WTC11 (cell line): ENCODE measurements around the gene SLC35F4. TPM values are rescaled to one million over a fixed set of nuclear protein-coding genes. Genes with fewer than 3 reads are reported as not detected.

Experiments
- ATAC-seq: fragments of 200-7000 bp; cut with Tn5 transposase; 2 replicates; pipeline ENCODE4 v1.10.0; 2021; ENCODE audit warnings: mild to moderate bottlenecking, moderate library complexity
- CTCF ChIA-PET: fragments of 300-600 bp; sonication (Branson Sonifier 250); formaldehyde crosslinking; loops from one replicate; lab custom pipeline; 2021; ENCODE audit warnings: antibody characterized with exemption; lab: Charles Lee
- POLR2A ChIA-PET: fragments of 350-600 bp; sonication (Branson Sonifier 250); formaldehyde crosslinking; loops from one replicate; lab custom pipeline; 2021; ENCODE audit warnings: antibody characterized with exemption; lab: Charles Lee
- DNase-seq: peaks from one replicate; pipeline ENCODE4 v3.0.0; 2021; ENCODE audit warnings: low spot score
- H3K27ac Mint-ChIP-seq: 2 replicates; pipeline ENCODE4 v1.8.0; 2021; ENCODE audit warnings: mixed read lengths
- H3K27me3 Mint-ChIP-seq: 2 replicates; pipeline ENCODE4 v1.8.0; 2021; ENCODE audit warnings: low read depth, mild to moderate bottlenecking, moderate library complexity, mixed read lengths
- H3K36me3 Mint-ChIP-seq: 2 replicates; pipeline ENCODE4 v1.8.0; 2021; ENCODE audit warnings: mixed read lengths
- H3K4me1 Mint-ChIP-seq: 2 replicates; pipeline ENCODE4 v1.8.0; 2022; ENCODE audit warnings: mixed read lengths
- H3K4me3 Mint-ChIP-seq: 2 replicates; pipeline ENCODE4 v1.8.0; 2021; ENCODE audit warnings: mild to moderate bottlenecking, moderate library complexity, mixed read lengths
- H3K9me3 Mint-ChIP-seq: 2 replicates; pipeline ENCODE4 v1.8.0; 2021; ENCODE audit warnings: mixed read lengths
- ATF1 ChIP-seq: sonication (generic); formaldehyde crosslinking; IDR thresholded peaks from 2 replicates; pipeline ENCODE4 v1.8.1; 2023; ENCODE audit warnings: mild to moderate bottlenecking, moderate library complexity, missing genetic modification reagents
- ATF3 ChIP-seq: sonication (generic); formaldehyde crosslinking; conservative IDR thresholded peaks from 2 replicates; pipeline ENCODE4 v1.8.1; 2022; ENCODE audit warnings: mild to moderate bottlenecking, missing genetic modification reagents
- CREM ChIP-seq: sonication (generic); formaldehyde crosslinking; IDR thresholded peaks from 2 replicates; pipeline ENCODE4 v1.8.1; 2022; ENCODE audit warnings: mild to moderate bottlenecking, missing genetic modification reagents, moderate library complexity
- ERG ChIP-seq: fragments of 250-450 bp; sonication (Bioruptor Pico); IDR thresholded peaks from 2 replicates; pipeline ENCODE4 v1.8.0; 2021; ENCODE audit warnings: mild to moderate bottlenecking
- ESRRA ChIP-seq: sonication (generic); formaldehyde crosslinking; IDR thresholded peaks from 2 replicates; pipeline ENCODE4 v1.8.1; 2022; ENCODE audit warnings: mild to moderate bottlenecking, missing genetic modification reagents, borderline replicate concordance
- ETV6 ChIP-seq: sonication (generic); formaldehyde crosslinking; IDR thresholded peaks from 2 replicates; pipeline ENCODE4 v1.8.1; 2022; ENCODE audit warnings: mild to moderate bottlenecking, missing genetic modification reagents
- FOXK1 ChIP-seq: sonication (generic); formaldehyde crosslinking; IDR thresholded peaks from 2 replicates; pipeline ENCODE4 v1.8.0; 2022; ENCODE audit warnings: mild to moderate bottlenecking, moderate library complexity, missing genetic modification reagents
- GTF2I ChIP-seq: fragments of 250-450 bp; sonication (Bioruptor Pico); conservative IDR thresholded peaks from 2 replicates; pipeline ENCODE4 v1.4.0; 2021; ENCODE audit warnings: mild to moderate bottlenecking
- HMGXB4 ChIP-seq: sonication (generic); formaldehyde crosslinking; IDR thresholded peaks from 2 replicates; pipeline ENCODE4 v1.8.1; 2023; ENCODE audit warnings: mild to moderate bottlenecking, moderate library complexity, missing genetic modification reagents
- IRF2 ChIP-seq: sonication (generic); formaldehyde crosslinking; IDR thresholded peaks from 2 replicates; pipeline ENCODE4 v1.8.0; 2022; ENCODE audit warnings: low read depth, missing genetic modification reagents, borderline replicate concordance
- JAZF1 ChIP-seq: fragments of 250-450 bp; sonication (Bioruptor Pico); IDR thresholded peaks from 2 replicates; pipeline ENCODE4 v1.9.0; 2021; ENCODE audit warnings: moderate library complexity, mild to moderate bottlenecking, inconsistent platforms
- NFYB ChIP-seq: sonication (generic); formaldehyde crosslinking; conservative IDR thresholded peaks from 2 replicates; pipeline ENCODE4 v1.8.0; 2022; ENCODE audit warnings: low read depth, missing genetic modification reagents
- NR2C2 ChIP-seq: sonication (generic); formaldehyde crosslinking; IDR thresholded peaks from 2 replicates; pipeline ENCODE4 v1.8.0; 2022; ENCODE audit warnings: mild to moderate bottlenecking, missing genetic modification reagents
- OVOL2 ChIP-seq: fragments of 250-450 bp; sonication (Bioruptor Pico); IDR thresholded peaks from 2 replicates; pipeline ENCODE4 v1.9.0; 2021; ENCODE audit warnings: mild to moderate bottlenecking, borderline replicate concordance
- RORB ChIP-seq: fragments of 250-450 bp; sonication (Bioruptor Pico); IDR thresholded peaks from 2 replicates; pipeline ENCODE4 v1.9.0; 2021; ENCODE audit warnings: mild to moderate bottlenecking
- SMAD4 ChIP-seq: sonication (generic); formaldehyde crosslinking; IDR thresholded peaks from 2 replicates; pipeline ENCODE4 v1.8.0; 2022; ENCODE audit warnings: mild to moderate bottlenecking, missing genetic modification reagents
- TCF7 ChIP-seq: sonication (generic); formaldehyde crosslinking; IDR thresholded peaks from 2 replicates; pipeline ENCODE4 v1.8.0; 2022; ENCODE audit warnings: mild to moderate bottlenecking, low read depth, missing genetic modification reagents, moderate library complexity
- TEAD1 ChIP-seq: sonication (generic); formaldehyde crosslinking; IDR thresholded peaks from 2 replicates; pipeline ENCODE4 v1.8.0; 2022; ENCODE audit warnings: mild to moderate bottlenecking, missing genetic modification reagents
- ZNF138 ChIP-seq: sonication (generic); formaldehyde crosslinking; conservative IDR thresholded peaks from 2 replicates; pipeline ENCODE4 v1.8.1; 2022; ENCODE audit warnings: mild to moderate bottlenecking, moderate library complexity, missing genetic modification reagents
- ZNF219 ChIP-seq: sonication (generic); formaldehyde crosslinking; IDR thresholded peaks from 2 replicates; pipeline ENCODE4 v1.8.0; 2023; ENCODE audit warnings: missing genetic modification reagents, mild to moderate bottlenecking, borderline replicate concordance
- ZNF232 ChIP-seq: sonication (generic); formaldehyde crosslinking; IDR thresholded peaks from 2 replicates; pipeline ENCODE4 v1.8.0; 2022; ENCODE audit warnings: mild to moderate bottlenecking, missing genetic modification reagents
- ZNF423 ChIP-seq: fragments of 250-450 bp; sonication (Bioruptor Pico); IDR thresholded peaks from 2 replicates; pipeline ENCODE4 v2.1.2; 2022; ENCODE audit warnings: mild to moderate bottlenecking, moderate library complexity
- total RNA-seq: library from RNA; stranded (reverse); gene quantifications from 3 replicates; pipeline ENCODE4 v1.2.3, GENCODE V29; 2021
- TF ChIP-seq, protein P1 (sequence below): fragments of 250-450 bp; sonication (Bioruptor Pico); IDR thresholded peaks from 2 replicates; pipeline ENCODE4 v1.9.0; 2021; ENCODE audit warnings: mild to moderate bottlenecking
- TF ChIP-seq, protein P2 (sequence below): sonication (generic); formaldehyde crosslinking; IDR thresholded peaks from 2 replicates; pipeline ENCODE4 v1.8.0; 2023; ENCODE audit warnings: missing genetic modification reagents

The SLC35F4 gene
- total RNA-seq, 1 experiment from 2014 or later = not detected

- no peak for TF ChIP-seq ZNF138 (CRISPR knock-in tag)
- TF ChIP-seq CREM (CRISPR knock-in tag) = no peak
- no peak for TF ChIP-seq ZNF219
- no peak for TF ChIP-seq RORB (CRISPR knock-in tag)
Observed at GRCh38 chr14:57637901-57638300, 228.0 kb downstream of the SLC35F4 start (continued).

- ChIA-PET POLR2A (interaction anchor here (0.6 kb wide), 1 partner anchor 290 kb away, joined by 4 read pairs; no protein-coding TSS in a partner anchor), CTCF (no interaction called here)
- TF ChIP-seq TCF7 (CRISPR knock-in tag) (no peak), ATF1 (CRISPR knock-in tag) (no peak), RORB (CRISPR knock-in tag) (no peak), IRF2 (CRISPR knock-in tag) (no peak)
- DNase-seq (no peak), ATAC-seq (no peak)
- 0 out of 2 replicates have a peak, but pooled peaks cover 3% of the 10 kb centered on the region for H3K4me1 Mint-ChIP-seq
- no peaks in the 10 kb centered on the region for H3K9me3 Mint-ChIP-seq
- no peak overlapping the region for H3K27ac Mint-ChIP-seq
- no peaks in the 10 kb centered on the region for H3K36me3 Mint-ChIP-seq
- H3K4me3 Mint-ChIP-seq = no peak overlapping the region
- no peaks in the 10 kb centered on the region; the same call in 1 of the 2 replicates for H3K27me3 Mint-ChIP-seq
Observed at GRCh38 chr14:57634335-57634734, 231.6 kb downstream of the SLC35F4 start.

DNA sequence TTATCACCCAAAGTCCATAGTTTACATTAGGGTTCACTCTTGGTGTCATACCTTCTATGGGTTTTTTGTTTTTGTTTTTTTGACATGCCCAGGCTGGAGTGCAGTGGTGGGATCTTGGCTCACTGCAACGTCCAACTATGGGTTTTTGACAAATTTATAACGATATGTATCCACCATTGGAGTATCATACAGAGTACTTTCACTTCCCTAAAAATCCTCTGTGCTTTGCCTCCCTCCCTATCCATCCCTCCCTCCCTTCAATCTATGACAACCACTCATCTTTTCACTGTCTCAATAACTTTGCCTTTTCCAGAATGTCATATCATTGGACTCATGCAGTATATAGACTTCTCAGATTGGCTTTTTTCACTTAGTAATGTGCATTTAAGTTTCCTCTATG, 233.2 kb downstream of the SLC35F4 start:
- Mint-ChIP-seq H3K9me3 (no peaks in the 10 kb centered on the region), H3K36me3 (no peaks in the 10 kb centered on the region), H3K27ac (no peak overlapping the region), H3K4me3 (no peak overlapping the region), H3K4me1 (0 out of 2 replicates have a peak, but pooled peaks cover 3% of the 10 kb centered on the region), H3K27me3 (no peaks in the 10 kb centered on the region; the same call in 1 of the 2 replicates)
- ChIA-PET CTCF (no interaction called here), POLR2A (no interaction called here)
- ATAC-seq (no peak), DNase-seq (no peak)
- TF ChIP-seq, protein P1, sequence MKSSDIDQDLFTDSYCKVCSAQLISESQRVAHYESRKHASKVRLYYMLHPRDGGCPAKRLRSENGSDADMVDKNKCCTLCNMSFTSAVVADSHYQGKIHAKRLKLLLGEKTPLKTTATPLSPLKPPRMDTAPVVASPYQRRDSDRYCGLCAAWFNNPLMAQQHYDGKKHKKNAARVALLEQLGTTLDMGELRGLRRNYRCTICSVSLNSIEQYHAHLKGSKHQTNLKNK (CRISPR knock-in tag) = no peak
- no peak for TF ChIP-seq FOXK1 (CRISPR knock-in tag)
- no peak for TF ChIP-seq ETV6 (CRISPR knock-in tag)
- TF ChIP-seq NFYB = no peak
- TF ChIP-seq GTF2I (CRISPR knock-in tag) = no peak
- TF ChIP-seq HMGXB4 = no peak
- TF ChIP-seq ATF3 = no peak
- TF ChIP-seq SMAD4 = no peak
- no peak for TF ChIP-seq OVOL2 (CRISPR knock-in tag)
- no peak for TF ChIP-seq ERG (CRISPR knock-in tag)

- H3K9me3 Mint-ChIP-seq = peaks cover 12% of the 10 kb centered on the region; the same call in 1 of the 2 replicates
- H3K27me3 Mint-ChIP-seq = no peaks in the 10 kb centered on the region; the same call in 1 of the 2 replicates
- H3K27ac Mint-ChIP-seq = no peak overlapping the region
- H3K36me3 Mint-ChIP-seq = peaks cover 3% of the 10 kb centered on the region
- no peak for TF ChIP-seq NR2C2 (CRISPR knock-in tag)
- TF ChIP-seq ZNF232 (CRISPR knock-in tag) = no peak
- TF ChIP-seq, protein P2, sequence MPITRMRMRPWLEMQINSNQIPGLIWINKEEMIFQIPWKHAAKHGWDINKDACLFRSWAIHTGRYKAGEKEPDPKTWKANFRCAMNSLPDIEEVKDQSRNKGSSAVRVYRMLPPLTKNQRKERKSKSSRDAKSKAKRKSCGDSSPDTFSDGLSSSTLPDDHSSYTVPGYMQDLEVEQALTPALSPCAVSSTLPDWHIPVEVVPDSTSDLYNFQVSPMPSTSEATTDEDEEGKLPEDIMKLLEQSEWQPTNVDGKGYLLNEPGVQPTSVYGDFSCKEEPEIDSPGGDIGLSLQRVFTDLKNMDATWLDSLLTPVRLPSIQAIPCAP (CRISPR knock-in tag) = no peak
- no peak for TF ChIP-seq TEAD1
- no peak for TF ChIP-seq HMGXB4
- TF ChIP-seq ZNF423 (CRISPR knock-in tag) = no peak
- TF ChIP-seq TCF7 (CRISPR knock-in tag) = no peak
- no peak for TF ChIP-seq JAZF1
- no peak for TF ChIP-seq ESRRA (CRISPR knock-in tag)
- no peak overlapping the region for H3K4me3 Mint-ChIP-seq
- H3K4me1 Mint-ChIP-seq = peaks cover 13% of the 10 kb centered on the region
- DNase-seq = no peak
- peak; percentile 89 for ATAC-seq
- ChIA-PET POLR2A (interaction anchor here (0.6 to 0.7 kb wide), 2 partner anchors 471 to 1547 kb away, joined by 3 to 4 read pairs; no protein-coding TSS in a partner anchor), CTCF (interaction anchor here (0.7 to 1.8 kb wide), 2 partner anchors 90 to 345 kb away, joined by 3 to 6 read pairs; no protein-coding TSS in a partner anchor)
Observed at GRCh38 chr14:57617510-57617909, 248.4 kb downstream of the SLC35F4 start.
